ENCODE results near the gene DDX25. TPM values are rescaled to one million over a fixed set of nuclear protein-coding genes. Genes with fewer than 3 reads are reported as not detected.

DDX25 gene
- total RNA-seq, 1 donor from 2014 or later: not detected

- DNase-seq (ENCODE audit: low read depth, low spot score): no peak
These were observed 28.9 kb downstream of the DDX25 start for GRCh38 chr11:125933030-125933813.

- no peak for DNase-seq (ENCODE audit: low read depth, low spot score)
These were observed 30.2 kb downstream of the DDX25 start for GRCh38 chr11:125934473-125934872.

GRCh38 chr11:125935056-125935455 lies 30.7 kb downstream of the DDX25 start:
- DNase-seq (ENCODE audit: low read depth, low spot score): no peak

GRCh38 chr11:125935618-125936199 lies 31.4 kb downstream of the DDX25 start:
- DNase-seq (ENCODE audit: low read depth, low spot score): no peak

GRCh38 chr11:125938418-125938817 lies 34.1 kb downstream of the DDX25 start:
- no peak for DNase-seq (ENCODE audit: low read depth, low spot score)

- no peak for DNase-seq (ENCODE audit: low read depth, low spot score)
These were observed 34.8 kb downstream of the DDX25 start for GRCh38 chr11:125939081-125939521.

GRCh38 chr11:125940145-125940544 lies 35.8 kb downstream of the DDX25 start:
- DNase-seq (ENCODE audit: low read depth, low spot score): no peak

GRCh38 chr11:125941267-125941618 lies 36.9 kb downstream of the DDX25 start:
- no peak for DNase-seq (ENCODE audit: low read depth, low spot score)

GRCh38 chr11:125941619-125942611 lies 37.6 kb downstream of the DDX25 start:
- no peak for DNase-seq (ENCODE audit: low read depth, low spot score)

GRCh38 chr11:125942771-125943428 lies 38.6 kb downstream of the DDX25 start:
- DNase-seq (ENCODE audit: low read depth, low spot score): no peak

GRCh38 chr11:125943661-125944349 lies 39.5 kb downstream of the DDX25 start:
- DNase-seq (ENCODE audit: low read depth, low spot score): no peak

GRCh38 chr11:125944350-125945010 lies 40.2 kb downstream of the DDX25 start:
- DNase-seq (ENCODE audit: low read depth, low spot score): no peak

GRCh38 chr11:125945011-125945796 lies 40.9 kb downstream of the DDX25 start:
- no peak for DNase-seq (ENCODE audit: low read depth, low spot score)

GRCh38 chr11:125945797-125946520 lies 41.7 kb downstream of the DDX25 start, which contains the start of gene VSIG10L2:
VSIG10L2 (plus strand) TSS chr11:125946044; CDS start chr11:125946056, 12 bp downstream.
- no peak for DNase-seq (ENCODE audit: low read depth, low spot score)

- DNase-seq (ENCODE audit: low read depth, low spot score): no peak
These were observed 42.6 kb downstream of the DDX25 start for GRCh38 chr11:125946712-125947418.

GRCh38 chr11:125947419-125948277 lies 43.3 kb downstream of the DDX25 start:
- DNase-seq (ENCODE audit: low read depth, low spot score): no peak
